NB4 (cell line): ENCODE measurements around the gene DEFB110.

Source experiments
- DNase-seq: peaks from one replicate; pipeline ENCODE4 v3.0.0; 2010; ENCODE audit warnings: low read depth
- H3K4me3 ChIP-seq: one replicate; pipeline ENCODE4 v1.5.1; 2011; ENCODE audit warnings: mild to moderate bottlenecking, low read depth, low read length, moderate library complexity
- CTCF ChIP-seq: IDR thresholded peaks from one replicate; pipeline ENCODE4 v1.5.1; 2012; ENCODE audit warnings: low read depth, low read length
- MYC ChIP-seq: IDR thresholded peaks from 2 replicates; pipeline ENCODE4 v1.6.1; 2011; ENCODE audit warnings: low read depth, low read length
- POLR2A ChIP-seq: IDR thresholded peaks from 2 replicates; pipeline ENCODE4 v1.6.1; 2011; ENCODE audit warnings: mild to moderate bottlenecking; ENCODE audit not compliant: insufficient read length; ENCODE audit errors: extremely low read depth
- TF ChIP-seq, protein P1 (sequence below): IDR thresholded peaks from 2 replicates; pipeline ENCODE4 v1.6.1; 2011; ENCODE audit warnings: low read depth, low read length

DEFB110 gene

DNA sequence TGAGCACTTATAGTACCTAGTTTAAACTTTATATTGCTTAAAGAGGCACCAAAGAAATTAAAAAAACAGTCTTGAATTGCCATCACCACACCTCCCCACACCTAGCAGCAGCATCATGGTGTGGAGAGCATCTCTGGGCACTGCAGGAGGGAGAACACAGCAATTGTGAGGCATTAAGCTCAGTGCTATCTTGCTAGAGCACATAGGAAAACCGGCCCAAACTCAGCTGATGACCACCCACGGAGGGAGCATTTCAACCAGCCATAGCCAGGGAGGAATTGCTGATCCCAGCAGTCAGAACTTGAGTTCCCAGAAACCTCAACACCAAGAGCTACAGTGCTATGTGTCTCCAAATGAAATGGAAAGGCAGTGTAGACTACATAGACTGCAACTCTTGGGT lies 32.9 kb downstream of the DEFB110 start:
- DNase-seq = no peak
- H3K4me3 ChIP-seq = no peak overlapping the region
- TF ChIP-seq MYC = no peak
- no peak for TF ChIP-seq CTCF
- TF ChIP-seq POLR2A = no peak
- TF ChIP-seq, protein P1, sequence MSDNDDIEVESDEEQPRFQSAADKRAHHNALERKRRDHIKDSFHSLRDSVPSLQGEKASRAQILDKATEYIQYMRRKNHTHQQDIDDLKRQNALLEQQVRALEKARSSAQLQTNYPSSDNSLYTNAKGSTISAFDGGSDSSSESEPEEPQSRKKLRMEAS = no peak

- H3K4me3 ChIP-seq = no peak overlapping the region
- no peak for DNase-seq
- TF ChIP-seq POLR2A (no peak), MYC (no peak), CTCF (no peak)
- TF ChIP-seq, protein P1 = no peak
Observed at GRCh38 chr6:49987749-49988148, 34.0 kb downstream of the DEFB110 start.

GRCh38 chr6:49986551-49986950 lies 35.2 kb downstream of the DEFB110 start:
- TF ChIP-seq MYC (no peak), POLR2A (no peak), CTCF (no peak)
- TF ChIP-seq, protein P1 = no peak
- DNase-seq = no peak
- H3K4me3 ChIP-seq = no peak overlapping the region

GRCh38 chr6:49982046-49982445 lies 39.7 kb downstream of the DEFB110 start:
- DNase-seq = no peak
- H3K4me3 ChIP-seq = no peak overlapping the region
- TF ChIP-seq CTCF (no peak), MYC (no peak), POLR2A (no peak)
- TF ChIP-seq, protein P1 = no peak

- no peak overlapping the region for H3K4me3 ChIP-seq
Observed at GRCh38 chr6:49980898-49981297, 40.9 kb downstream of the DEFB110 start.

More at GRCh38 chr6:49980898-49981297, 40.9 kb downstream of the DEFB110 start:
- peak; percentile 4 for DNase-seq
- TF ChIP-seq POLR2A (no peak), CTCF (no peak), MYC (no peak)
- TF ChIP-seq, protein P1 = no peak
